ENCODE data around the gene ERFL.

GRCh38 chr19:41928221-41928683 lies at the start of gene ERFL:
- TF ChIP-seq CTCF (IDR thresholded peaks at IDR 0.05), result no peak
- no peak for TF ChIP-seq POLR2A (IDR thresholded peaks at IDR 0.05)

All from esophagus squamous epithelium (tissue), 4 donors.